Endothelial cell of umbilical vein (primary cell): ENCODE data around the gene AP3S2. TPM values are rescaled to one million over a fixed set of nuclear protein-coding genes. Genes with fewer than 3 reads are reported as not detected.

Source experiments
- BruUV-seq: library from RNA; stranded (reverse); fragments of 400-500 nt; replicated peaks from 2 replicates; lab custom pipeline; 2021; lab: Mats Ljungman, UMichigan
- CTCF ChIA-PET: fragments of 300-600, 350-600 bp; sonication (Branson Sonifier 250); formaldehyde crosslinking; loops from one replicate; lab custom pipeline; 2021; ENCODE audit warnings: antibody characterized with exemption, inconsistent platforms; lab: Charles Lee
- POLR2A ChIA-PET: fragments of 300-600, 350-600 bp; sonication (Branson Sonifier 250); formaldehyde crosslinking; loops from one replicate; lab custom pipeline; 2021; ENCODE audit warnings: antibody characterized with exemption, inconsistent platforms; lab: Charles Lee
- DNase-seq: peaks from one replicate; pipeline ENCODE4 v3.0.0-alpha.2; 2011; ENCODE audit warnings: low read depth, low spot score
- FAIRE-seq: peaks from 2 replicates; lab custom pipeline; 2011; peaks lifted over from hg19 to GRCh38; lab: Jason Lieb, UNC
- H2AFZ ChIP-seq: 2 replicates; pipeline ENCODE4 v1.6.0; 2012; ENCODE audit warnings: low read depth, low read length, control low read depth, inconsistent platforms
- H3K27ac ChIP-seq: 2 replicates; pipeline ENCODE4 v1.5.1; 2011; ENCODE audit warnings: low read depth, mild to moderate bottlenecking, control low read depth, low read length, moderate library complexity; ENCODE audit not compliant: insufficient read depth
- H3K27me3 ChIP-seq, 2 experiments: 2 replicates each; pipeline versions ENCODE4 v1.6.0 to v1.6.1; 2011; ENCODE audit warnings: low read length in 2 of 2, mixed read lengths in 1 of 2; ENCODE audit not compliant: control insufficient read depth in 2 of 2, insufficient read depth in 2 of 2
- H3K36me3 ChIP-seq, 2 experiments: 2 replicates in 1 of 2; 3 replicates in 1 of 2; pipeline ENCODE4 v1.5.1; 2011; ENCODE audit warnings: low read length in 2 of 2, mild to moderate bottlenecking in 1 of 2, moderate library complexity in 1 of 2; ENCODE audit not compliant: control insufficient read depth in 2 of 2, insufficient read depth in 2 of 2; ENCODE audit errors: extremely low read depth in 1 of 2
- H3K4me1 ChIP-seq: 3 replicates; pipeline ENCODE4 v1.5.1; 2011; ENCODE audit warnings: mild to moderate bottlenecking, low read length; ENCODE audit not compliant: control insufficient read depth, insufficient read depth; ENCODE audit errors: extremely low read depth
- H3K4me2 ChIP-seq: 2 replicates; pipeline ENCODE4 v1.6.1; 2011; ENCODE audit warnings: low read length, control low read depth, mixed read lengths; ENCODE audit not compliant: insufficient read depth
- H3K4me3 ChIP-seq, 3 experiments: fragments of 200-600 bp in 1 of 3; sonication (generic), shearing (Covaris generic) in 1 of 3; replicated peaks in 1 of 3; 2 replicates each; pipeline ENCODE4 v1.5.1; 2011 to 2016; ENCODE audit warnings: control low read depth in 3 of 3, low read length in 3 of 3, mild to moderate bottlenecking in 2 of 3, inconsistent platforms in 1 of 3, low read depth in 1 of 3, moderate library complexity in 1 of 3; ENCODE audit not compliant: insufficient read depth in 1 of 3
- H3K79me2 ChIP-seq: 2 replicates; pipeline ENCODE4 v1.6.0; 2012; ENCODE audit warnings: low read length, inconsistent platforms; ENCODE audit not compliant: control insufficient read depth, insufficient read depth
- H3K9ac ChIP-seq: replicated peaks from 2 replicates; pipeline ENCODE3; 2011; ENCODE audit warnings: low read length, control low read depth; ENCODE audit not compliant: insufficient read depth; ENCODE audit errors: extremely low read depth
- H3K9me1 ChIP-seq: replicated peaks from 3 replicates; pipeline ENCODE4 v1.6.0; 2011; ENCODE audit warnings: mild to moderate bottlenecking, low read length; ENCODE audit not compliant: control insufficient read depth, insufficient read depth; ENCODE audit errors: extremely low read depth
- H3K9me3 ChIP-seq: replicated peaks from 2 replicates; pipeline ENCODE4 v1.5.1; 2012; ENCODE audit warnings: low read length, inconsistent platforms; ENCODE audit not compliant: control insufficient read depth, insufficient read depth
- H4K20me1 ChIP-seq: replicated peaks from 2 replicates; pipeline ENCODE3; 2011; ENCODE audit warnings: mild to moderate bottlenecking, low read length; ENCODE audit not compliant: control insufficient read depth, insufficient read depth; ENCODE audit errors: extremely low read depth
- CTCF ChIP-seq, 2 donors: IDR thresholded peaks; 1 replicate in 1 of 2; 2 replicates in 1 of 2; pipeline ENCODE4 v1.5.1; 2011; ENCODE audit warnings: low read length in 2 of 2, mild to moderate bottlenecking in 2 of 2, moderate library complexity in 2 of 2, control low read depth in 1 of 2, inconsistent platforms in 1 of 2, low read depth in 1 of 2; ENCODE audit not compliant: insufficient read depth in 1 of 2; ENCODE audit errors: extremely low read depth in 1 of 2
- EZH2 ChIP-seq: IDR thresholded peaks from 2 replicates; pipeline ENCODE4 v1.6.1; 2012; ENCODE audit warnings: borderline replicate concordance, low read depth, mild to moderate bottlenecking, moderate library complexity, low read length, inconsistent platforms; ENCODE audit not compliant: severe bottlenecking
- FOS ChIP-seq: IDR thresholded peaks from 2 replicates; pipeline ENCODE4 v1.6.1; 2011; ENCODE audit warnings: mild to moderate bottlenecking, low read length, moderate library complexity, borderline replicate concordance; ENCODE audit not compliant: insufficient read depth
- GATA2 ChIP-seq: IDR thresholded peaks from 2 replicates; pipeline ENCODE4 v1.7.0; 2011; ENCODE audit warnings: low read depth, mild to moderate bottlenecking, moderate library complexity, mixed read lengths, low read length; ENCODE audit not compliant: insufficient read length, insufficient read depth
- JUN ChIP-seq: IDR thresholded peaks from 2 replicates; pipeline ENCODE4 v1.6.1; 2011; ENCODE audit warnings: borderline replicate concordance, low read depth; ENCODE audit not compliant: insufficient read length, insufficient read depth
- MAX ChIP-seq: IDR thresholded peaks from 2 replicates; pipeline ENCODE4 v1.6.1; 2011; ENCODE audit not compliant: insufficient read depth, insufficient read length
- MYC ChIP-seq: IDR thresholded peaks from one replicate; pipeline ENCODE4 v1.6.1; 2011; ENCODE audit warnings: mild to moderate bottlenecking, low read depth, low read length
- POLR2A ChIP-seq: IDR thresholded peaks from 2 replicates; pipeline ENCODE4 v1.6.1; 2012; ENCODE audit warnings: low read depth, mild to moderate bottlenecking, control low read depth, low read length
- POLR2AphosphoS5 ChIP-seq: IDR thresholded peaks from 2 replicates; pipeline ENCODE4 v1.6.1; 2012; ENCODE audit warnings: low read depth, mild to moderate bottlenecking, control low read depth, low read length, moderate library complexity; ENCODE audit not compliant: insufficient read depth
- dilution Hi-C: fragments of 300-500 bp; cut with MboI; formaldehyde crosslinking; loops from one replicate; pipeline ENCODE4 v1.15.0; 2019; ENCODE audit warnings: low sequenced_read_pairs; ENCODE audit not compliant: extremely low pct_ligation_motif_present
- intact Hi-C: fragments of 100-400 bp; cut with micrococcal nuclease; formaldehyde crosslinking; loops from one replicate; pipeline ENCODE4 v1.10.0; 2022
- microRNA-seq: library from miRNA; unstranded; fragments of <30 nt; microRNA quantifications from one replicate; pipeline ENCODE4 v1.2.0, GENCODE V29; 2021; ENCODE audit warnings: borderline number of aligned reads, borderline replicate concordance
- polyA plus RNA-seq, 4 experiments: library from polyadenylated mRNA; depleted of rRNA in 3 of 4; stranded (reverse) in 3 of 4; unstranded in 1 of 4; fragments of >200 nt; gene quantifications; 2 replicates each; pipeline versions ENCODE4 v1.2.1 to v1.2.3, GENCODE V29; 2011 to 2012; ENCODE audit warnings: missing spikeins in 1 of 4
- small RNA-seq: library from RNA; depleted of rRNA; stranded (forward); fragments of <200 nt; gene quantifications from one replicate; pipeline ENCODE3, GENCODE V24; 2012; ENCODE audit warnings: low replicate concordance, low read depth; ENCODE audit not compliant: insufficient read depth, insufficient read length
- total RNA-seq: library from RNA; stranded (reverse); gene quantifications from 2 replicates; pipeline ENCODE4 v1.2.3, GENCODE V29; 2021

AP3S2 gene
- total and polyA plus RNA-seq, 2 donors (not counting 3 experiments of a cell fraction or from before 2014, with no cell fraction given): 14.6 to 31.1 TPM

- DNase-seq: no peak
- BruUV-seq: no TSS peak
Observed at GRCh38 chr15:89780601-89781000, 113.2 kb downstream of the AP3S2 start.

More at GRCh38 chr15:89780601-89781000, 113.2 kb downstream of the AP3S2 start:
- Histone ChIP-seq H4K20me1 (no peaks in the 10 kb centered on the region), H3K4me2 (no peak overlapping the region), H3K36me3 (peaks cover 3 to 5% of the 10 kb centered on the region in 2 experiments), H3K4me1 (peaks cover 6% of the 10 kb centered on the region), H3K79me2 (no peaks in the 10 kb centered on the region), H3K4me3 (no peak overlapping the region), H3K27me3 (no peaks in the 10 kb centered on the region), H3K9me3 (no peaks in the 10 kb centered on the region), H3K9ac (no peak overlapping the region), H2AFZ (no peak overlapping the region), H3K27ac (no peak overlapping the region), H3K9me1 (no peaks in the 10 kb centered on the region)
- no peak for FAIRE-seq
- CTCF ChIA-PET: interaction anchor here (0.8 to 5.3 kb wide), 3 partner anchors 10 to 94 kb away, joined by 3 to 38 read pairs (median 10); no protein-coding TSS in a partner anchor
- TF ChIP-seq EZH2 (no peak), MAX (no peak), FOS (no peak), JUN (no peak), GATA2 (no peak), CTCF (IDR thresholded peaks at IDR 0.05; ENCODE audit: extremely low read depth in 1 of 2, insufficient read depth in 1 of 2, low read depth in 1 of 2, low read length in 2 of 2) (no peak), MYC (no peak), POLR2AphosphoS5 (no peak), POLR2A (no peak)
- intact Hi-C loops (no loop called here), dilution Hi-C loops (no loop called here)
- POLR2A ChIA-PET: no interaction called here

Small RNAs within 50 kb of the gene (microRNA-seq; reads per million reads assigned to microRNA genes)
- gene MIR5009 (not detected), gene MIR5094 (not detected)

Small RNAs within 50 kb of the gene (small RNA-seq; reads per million reads assigned to genes)
- gene MIR5009 (not detected), gene MIR5094 (not detected), gene RNU6-1111P (not detected), gene RNU7-111P (not detected)

Other genes starting within 250 kb of the AP3S2 start
- 11.3 and 13.1 TPM in 2 replicates for gene KIF7, start 238.5 kb downstream of the AP3S2 start, total RNA-seq
- gene KIF7, start 238.5 kb downstream of the AP3S2 start, polyA plus RNA-seq: 4.2 and 4.3 TPM in 2 replicates
- 0.12 TPM in 1 of 2 replicates, not detected in the other for gene PLIN1, start 214.6 kb downstream of the AP3S2 start, total RNA-seq
- 0.07 and 0.08 TPM in 2 replicates for gene PLIN1, start 214.6 kb downstream of the AP3S2 start, polyA plus RNA-seq
- gene PEX11A, start 203.2 kb downstream of the AP3S2 start, total RNA-seq: 3.2 and 3.7 TPM in 2 replicates
- gene PEX11A, start 203.2 kb downstream of the AP3S2 start, polyA plus RNA-seq: 4.3 and 4.4 TPM in 2 replicates
- gene WDR93, start 203.2 kb downstream of the AP3S2 start, total RNA-seq: not detected in 2 replicates
- 0.05 and 0.07 TPM in 2 replicates for gene WDR93, start 203.2 kb downstream of the AP3S2 start, polyA plus RNA-seq
- 1.0 and 1.7 TPM in 2 replicates for gene MESP1, start 142.7 kb downstream of the AP3S2 start, total RNA-seq
- gene MESP1, start 142.7 kb downstream of the AP3S2 start, polyA plus RNA-seq: 0.68 and 1.0 TPM in 2 replicates
- 0.42 TPM in 1 of 2 replicates, not detected in the other for gene MESP2, start 117.7 kb downstream of the AP3S2 start, total RNA-seq
- 0.21 and 0.43 TPM in 2 replicates for gene MESP2, start 117.7 kb downstream of the AP3S2 start, polyA plus RNA-seq
- 199 and 221 TPM in 2 replicates for gene ANPEP, start 79.1 kb downstream of the AP3S2 start, total RNA-seq
- 177 and 190 TPM in 2 replicates for gene ANPEP, start 79.1 kb downstream of the AP3S2 start, polyA plus RNA-seq
- 18.7 and 23.3 TPM in 2 replicates for gene ARPIN, start 19.0 kb upstream of the AP3S2 start, total RNA-seq
- 9.0 and 13.0 TPM in 2 replicates for gene ARPIN, start 19.0 kb upstream of the AP3S2 start, polyA plus RNA-seq
- gene ZNF710, start 107.3 kb upstream of the AP3S2 start, total RNA-seq: 31.8 and 32.4 TPM in 2 replicates
- gene ZNF710, start 107.3 kb upstream of the AP3S2 start, polyA plus RNA-seq: 8.9 and 9.2 TPM in 2 replicates
- gene IDH2, start 208.5 kb upstream of the AP3S2 start, total RNA-seq: 127 and 133 TPM in 2 replicates
- 123 and 137 TPM in 2 replicates for gene IDH2, start 208.5 kb upstream of the AP3S2 start, polyA plus RNA-seq